GM20000 (cell line): ENCODE data around the gene LEUTX.

Experiments used
- DNase-seq: peaks from one replicate; pipeline ENCODE4 v3.0.0; 2012; ENCODE audit warnings: low spot score
- CTCF ChIP-seq: IDR thresholded peaks from 2 replicates; pipeline ENCODE4 v1.5.1; 2012; ENCODE audit warnings: mild to moderate bottlenecking, control low read depth; ENCODE audit errors: extremely low read depth, missing control alignments

Gene LEUTX

GRCh38 chr19:39737891-39738290, 40.8 kb upstream of the LEUTX start, which contains the start of gene CLC:
CLC (minus strand) TSS chr19:39738029; CDS start chr19:39737952, 77 bp downstream.
- no peak for DNase-seq
- no peak for TF ChIP-seq CTCF

GRCh38 chr19:39738814-39739213, 39.8 kb upstream of the LEUTX start:
- no peak for DNase-seq
- TF ChIP-seq CTCF, result no peak

- TF ChIP-seq CTCF, result no peak
- no peak for DNase-seq
These were observed 38.3 kb upstream of the LEUTX start for GRCh38 chr19:39740395-39740794.

GRCh38 chr19:39745643-39746042, 33.0 kb upstream of the LEUTX start:
- DNase-seq, result no peak
- TF ChIP-seq CTCF, result no peak

- TF ChIP-seq CTCF, result no peak
- DNase-seq, result no peak
These were observed 31.7 kb upstream of the LEUTX start for GRCh38 chr19:39746836-39747529.

- TF ChIP-seq CTCF, result no peak
- no peak for DNase-seq
These were observed 28.7 kb upstream of the LEUTX start for GRCh38 chr19:39749981-39750380.

GRCh38 chr19:39752390-39752789, 26.3 kb upstream of the LEUTX start:
- DNase-seq, result no peak
- TF ChIP-seq CTCF, result no peak
